Thyroid gland (tissue), 4 donors: ENCODE data around the gene RABL6.

ENCODE experiments used
- POLR2A ChIP-seq, 2 donors: fragments of 450-650 bp; IDR thresholded peaks; one replicate each; pipeline ENCODE4 v1.6.1; 2017; ENCODE audit warnings: antibody characterized with exemption in 2 of 2, mild to moderate bottlenecking in 2 of 2, moderate library complexity in 1 of 2
- TF ChIP-seq, protein P1 (sequence below), 6 experiments: fragments of 200-600 bp in 3 of 6; fragments of 450-650 bp in 3 of 6; sonication (generic) in 3 of 6; IDR thresholded peaks; one replicate each; pipeline ENCODE4 v1.5.1; 2016 to 2019; ENCODE audit warnings: antibody characterized with exemption in 6 of 6, mild to moderate bottlenecking in 2 of 6, inconsistent platforms in 1 of 6, moderate library complexity in 1 of 6

DNA sequence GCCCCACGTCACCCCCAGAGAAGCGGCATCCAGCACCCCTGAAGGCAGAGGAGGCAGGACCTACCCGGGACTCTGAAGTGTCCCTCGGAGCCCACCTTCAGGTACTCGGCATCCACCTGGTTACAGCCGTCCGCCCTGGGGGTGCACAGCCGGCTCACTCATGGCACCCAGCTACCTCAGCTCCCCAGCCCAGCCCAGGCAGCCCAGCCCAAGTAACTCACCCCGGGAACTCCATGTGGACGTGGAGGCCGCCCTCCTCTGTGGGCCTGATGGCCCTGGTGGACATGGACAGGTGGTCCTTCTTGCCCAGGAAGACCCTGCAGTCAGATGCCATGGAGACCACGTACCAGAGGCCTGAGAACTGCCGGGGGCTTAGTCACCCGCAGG lies 44.1 kb upstream of the RABL6 start:
- TF ChIP-seq, protein P1, sequence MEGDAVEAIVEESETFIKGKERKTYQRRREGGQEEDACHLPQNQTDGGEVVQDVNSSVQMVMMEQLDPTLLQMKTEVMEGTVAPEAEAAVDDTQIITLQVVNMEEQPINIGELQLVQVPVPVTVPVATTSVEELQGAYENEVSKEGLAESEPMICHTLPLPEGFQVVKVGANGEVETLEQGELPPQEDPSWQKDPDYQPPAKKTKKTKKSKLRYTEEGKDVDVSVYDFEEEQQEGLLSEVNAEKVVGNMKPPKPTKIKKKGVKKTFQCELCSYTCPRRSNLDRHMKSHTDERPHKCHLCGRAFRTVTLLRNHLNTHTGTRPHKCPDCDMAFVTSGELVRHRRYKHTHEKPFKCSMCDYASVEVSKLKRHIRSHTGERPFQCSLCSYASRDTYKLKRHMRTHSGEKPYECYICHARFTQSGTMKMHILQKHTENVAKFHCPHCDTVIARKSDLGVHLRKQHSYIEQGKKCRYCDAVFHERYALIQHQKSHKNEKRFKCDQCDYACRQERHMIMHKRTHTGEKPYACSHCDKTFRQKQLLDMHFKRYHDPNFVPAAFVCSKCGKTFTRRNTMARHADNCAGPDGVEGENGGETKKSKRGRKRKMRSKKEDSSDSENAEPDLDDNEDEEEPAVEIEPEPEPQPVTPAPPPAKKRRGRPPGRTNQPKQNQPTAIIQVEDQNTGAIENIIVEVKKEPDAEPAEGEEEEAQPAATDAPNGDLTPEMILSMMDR (IDR thresholded peaks at IDR 0.05), result no peak
- TF ChIP-seq POLR2A (IDR thresholded peaks at IDR 0.05), result no peak
